Measurements from ENCODE around the gene NT5DC3.

The NT5DC3 gene

GRCh38 chr12:103758310-103759089 is 82.5 kb downstream of the NT5DC3 start:
- in situ Hi-C loops (cut with MboI; ENCODE audit: low pct_unique_long_range_greater_than_20kb, low sequenced_read_pairs, unreplicated experiment): no loop called here
- no peak for DNase-seq (ENCODE audit: low spot score)
- no peak for TF ChIP-seq CTCF (IDR thresholded peaks at IDR 0.05; ENCODE audit: extremely low read depth, insufficient read depth, missing control alignments)

GRCh38 chr12:103757248-103757647 is 83.8 kb downstream of the NT5DC3 start:
- in situ Hi-C loops (cut with MboI; ENCODE audit: low pct_unique_long_range_greater_than_20kb, low sequenced_read_pairs, unreplicated experiment): no loop called here
- TF ChIP-seq CTCF (IDR thresholded peaks at IDR 0.05; ENCODE audit: extremely low read depth, insufficient read depth, missing control alignments): no peak
- DNase-seq (ENCODE audit: low spot score): no peak

GRCh38 chr12:103756443-103756842 is 84.6 kb downstream of the NT5DC3 start:
- in situ Hi-C loops (cut with MboI; ENCODE audit: low pct_unique_long_range_greater_than_20kb, low sequenced_read_pairs, unreplicated experiment): no loop called here
- DNase-seq (ENCODE audit: low spot score): no peak
- TF ChIP-seq CTCF (IDR thresholded peaks at IDR 0.05; ENCODE audit: extremely low read depth, insufficient read depth, missing control alignments): no peak

GRCh38 chr12:103755425-103755824 is 85.6 kb downstream of the NT5DC3 start:
- in situ Hi-C loops (cut with MboI; ENCODE audit: low pct_unique_long_range_greater_than_20kb, low sequenced_read_pairs, unreplicated experiment): no loop called here
- TF ChIP-seq CTCF (IDR thresholded peaks at IDR 0.05; ENCODE audit: extremely low read depth, insufficient read depth, missing control alignments): no peak

GRCh38 chr12:103751600-103751999 is 89.4 kb downstream of the NT5DC3 start:
- no peak for TF ChIP-seq CTCF (IDR thresholded peaks at IDR 0.05; ENCODE audit: extremely low read depth, insufficient read depth, missing control alignments)
- in situ Hi-C loops (cut with MboI; ENCODE audit: low pct_unique_long_range_greater_than_20kb, low sequenced_read_pairs, unreplicated experiment): no loop called here
- DNase-seq (ENCODE audit: low spot score): no peak

More at GRCh38 chr12:103755425-103755824, 85.6 kb downstream of the NT5DC3 start:
- DNase-seq (ENCODE audit: low spot score): no peak

- no peak for TF ChIP-seq CTCF (IDR thresholded peaks at IDR 0.05; ENCODE audit: extremely low read depth, insufficient read depth, missing control alignments)
- DNase-seq (ENCODE audit: low spot score): peak; percentile 22
- in situ Hi-C loops (cut with MboI; ENCODE audit: low pct_unique_long_range_greater_than_20kb, low sequenced_read_pairs, unreplicated experiment): no loop called here
Measured at GRCh38 chr12:103751171-103751570, 89.9 kb downstream of the NT5DC3 start.

Data from GM13977 (cell line).